ENCODE results near the gene NRG4.

Gene NRG4

DNA sequence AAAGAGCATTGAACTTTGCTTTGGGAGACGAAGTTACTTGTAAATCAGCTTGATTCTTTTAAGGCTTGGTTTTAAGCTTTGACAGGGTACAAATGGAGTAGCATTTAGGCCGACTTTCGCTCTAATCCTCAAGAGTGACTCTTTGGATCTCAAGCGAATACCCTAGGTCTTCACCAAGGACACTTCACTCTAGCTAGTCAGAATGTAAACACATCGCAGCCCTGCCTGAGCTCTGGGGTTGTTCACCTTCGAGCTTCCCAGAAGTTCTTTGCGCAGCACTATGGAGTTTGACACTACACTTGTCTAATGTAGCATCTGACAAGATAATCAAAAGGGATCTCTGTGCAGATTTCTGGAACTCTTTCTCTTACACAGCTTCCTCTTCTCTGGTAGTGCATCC lies 22.3 kb downstream of the NRG4 start:
- CTCF ChIA-PET: no interaction called here
- Histone ChIP-seq H3K9me3 (ENCODE audit: control insufficient read depth, insufficient read depth, low read depth, low read length) (no peaks in the 10 kb centered on the region), H3K36me3 (ENCODE audit: control insufficient read depth in 2 of 2, insufficient read depth in 1 of 2, low read length in 2 of 2) (no peaks in the 10 kb centered on the region), H3K4me3 (ENCODE audit: low read depth, low read length) (no peak overlapping the region), H3K4me1 (ENCODE audit: control insufficient read depth, insufficient read depth, low read length) (no peaks in the 10 kb centered on the region), H3K27ac (ENCODE audit: extremely low read depth, low read depth, low read length) (no peak overlapping the region)
- POLR2A ChIA-PET: interaction anchor here (0.5 to 1.4 kb wide), 2 partner anchors 9 to 421 kb away, joined by 3 to 9 read pairs; no protein-coding TSS in a partner anchor
- TF ChIP-seq BCL11B (tag by site-specific recombination; IDR thresholded peaks at IDR 0.05; ENCODE audit: low read depth) (no peak), ZBTB8A (tag by site-specific recombination; IDR thresholded peaks at IDR 0.05) (no peak), ZBTB7A (tag by site-specific recombination; IDR thresholded peaks at IDR 0.05; ENCODE audit: low read depth) (no peak), MEIS1 (CRISPR knock-in tag; IDR thresholded peaks at IDR 0.05; ENCODE audit: borderline replicate concordance) (no peak)
- TF ChIP-seq, protein P1, sequence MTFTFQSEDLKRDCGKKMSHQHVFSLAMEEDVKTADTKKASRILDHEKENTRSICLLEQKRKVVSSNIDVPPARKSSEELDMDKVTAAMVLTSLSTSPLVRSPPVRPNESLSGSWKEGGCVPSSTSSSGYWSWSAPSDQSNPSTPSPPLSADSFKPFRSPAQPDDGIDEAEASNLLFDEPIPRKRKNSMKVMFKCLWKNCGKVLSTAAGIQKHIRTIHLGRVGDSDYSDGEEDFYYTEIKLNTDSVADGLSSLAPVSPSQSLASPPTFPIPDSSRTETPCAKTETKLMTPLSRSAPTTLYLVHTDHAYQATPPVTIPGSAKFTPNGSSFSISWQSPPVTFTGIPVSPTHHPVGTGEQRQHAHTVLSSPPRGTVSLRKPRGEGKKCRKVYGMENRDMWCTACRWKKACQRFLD (tag by site-specific recombination; IDR thresholded peaks at IDR 0.05): no peak

GRCh38 chr15:75989045-75989444 lies 23.2 kb downstream of the NRG4 start:
- H3K36me3 ChIP-seq (ENCODE audit: control insufficient read depth in 2 of 2, insufficient read depth in 1 of 2, low read length in 2 of 2): no peaks in the 10 kb centered on the region
- ChIA-PET POLR2A (interaction anchor here (1.4 kb wide), 1 partner anchor 9 kb away, joined by 3 read pairs; no protein-coding TSS in a partner anchor), CTCF (no interaction called here)
- no peak overlapping the region for H3K27ac ChIP-seq (ENCODE audit: extremely low read depth, low read depth, low read length)
- no peak for TF ChIP-seq ZNF302 (tag by site-specific recombination; IDR thresholded peaks at IDR 0.05; ENCODE audit: low read depth)
- TF ChIP-seq ZNF571 (tag by site-specific recombination; IDR thresholded peaks at IDR 0.05): no peak
- no peak for TF ChIP-seq ZNF558 (tag by site-specific recombination; IDR thresholded peaks at IDR 0.05)
- no peak for TF ChIP-seq ZBTB26 (tag by site-specific recombination; optimal IDR thresholded peaks at IDR 0.05)
- TF ChIP-seq ZNF280D (tag by site-specific recombination; IDR thresholded peaks at IDR 0.05): no peak
- TF ChIP-seq ZNF311 (tag by site-specific recombination; IDR thresholded peaks at IDR 0.05; ENCODE audit: borderline replicate concordance): no peak
- TF ChIP-seq MZF1 (tag by site-specific recombination; IDR thresholded peaks at IDR 0.05; ENCODE audit: borderline replicate concordance): no peak
- no peak for TF ChIP-seq ZBTB7A (tag by site-specific recombination; IDR thresholded peaks at IDR 0.05; ENCODE audit: low read depth)
- TF ChIP-seq ZNF600 (tag by site-specific recombination; IDR thresholded peaks at IDR 0.05): no peak
- TF ChIP-seq ZNF404 (tag by site-specific recombination; IDR thresholded peaks at IDR 0.05): no peak
- no peak for TF ChIP-seq ZNF292 (tag by site-specific recombination; IDR thresholded peaks at IDR 0.05; ENCODE audit: borderline replicate concordance, low read depth)
- no peak for TF ChIP-seq GLIS1 (tag by site-specific recombination; IDR thresholded peaks at IDR 0.05)
- TF ChIP-seq OSR2 (tag by site-specific recombination; IDR thresholded peaks at IDR 0.05): no peak
- no peak for TF ChIP-seq HOXC10 (CRISPR knock-in tag; IDR thresholded peaks at IDR 0.05)
- no peak for TF ChIP-seq ZXDB (tag by site-specific recombination; IDR thresholded peaks at IDR 0.05)
- no peak for TF ChIP-seq ZNF350 (tag by site-specific recombination; IDR thresholded peaks at IDR 0.05)
- TF ChIP-seq ZFP69B (tag by site-specific recombination; IDR thresholded peaks at IDR 0.05): no peak
- H3K9me3 ChIP-seq (ENCODE audit: control insufficient read depth, insufficient read depth, low read depth, low read length): no peaks in the 10 kb centered on the region
- H3K4me1 ChIP-seq (ENCODE audit: control insufficient read depth, insufficient read depth, low read length): no peaks in the 10 kb centered on the region
- no peak overlapping the region for H3K4me3 ChIP-seq (ENCODE audit: low read depth, low read length)
